Activated CD4-positive, alpha-beta T cell treated with anti-CD3 and anti-CD28 coated beads, Interleukin-2, amount 50 U/mL, for 48 hours (primary cell): ENCODE data around the gene FUNDC2.
"Not testable (repeated sequence)": the region's sequence is repeated elsewhere in the genome, so short reads cannot be mapped to it uniquely, and the experiment has no call there.

Source experiments
- DNase-seq, 2 experiments: peaks; one replicate each; pipeline ENCODE4 v3.0.0-alpha.2; 2020

The FUNDC2 gene

GRCh38 chrX:155026727-155027508, at the start of gene FUNDC2:
FUNDC2 (plus strand) TSS chrX:155026844; CDS start chrX:155026939, 95 bp downstream.
- peak; percentile 89 to 91 for DNase-seq

DNA sequence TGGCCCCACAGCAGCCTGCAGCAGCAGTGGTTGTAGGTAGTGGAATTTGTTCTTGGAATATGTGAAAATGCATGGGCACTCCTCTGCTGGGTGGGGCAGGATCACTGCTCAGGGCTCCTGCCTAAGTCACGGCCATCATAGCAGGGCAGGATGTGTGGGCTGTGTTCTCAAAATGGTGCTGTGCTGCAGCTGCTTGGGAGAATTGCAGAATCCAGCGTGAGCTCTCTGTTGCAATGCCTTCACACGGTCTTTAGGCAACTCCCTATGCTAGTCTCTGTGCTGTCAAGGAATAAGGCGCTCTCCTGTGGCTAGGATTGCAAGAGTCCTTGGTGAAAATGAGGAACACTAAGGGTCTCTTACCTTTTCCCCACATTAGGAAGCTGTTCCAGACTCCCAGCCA, 47.0 kb upstream of the FUNDC2 start:
- DNase-seq: no peak

DNA sequence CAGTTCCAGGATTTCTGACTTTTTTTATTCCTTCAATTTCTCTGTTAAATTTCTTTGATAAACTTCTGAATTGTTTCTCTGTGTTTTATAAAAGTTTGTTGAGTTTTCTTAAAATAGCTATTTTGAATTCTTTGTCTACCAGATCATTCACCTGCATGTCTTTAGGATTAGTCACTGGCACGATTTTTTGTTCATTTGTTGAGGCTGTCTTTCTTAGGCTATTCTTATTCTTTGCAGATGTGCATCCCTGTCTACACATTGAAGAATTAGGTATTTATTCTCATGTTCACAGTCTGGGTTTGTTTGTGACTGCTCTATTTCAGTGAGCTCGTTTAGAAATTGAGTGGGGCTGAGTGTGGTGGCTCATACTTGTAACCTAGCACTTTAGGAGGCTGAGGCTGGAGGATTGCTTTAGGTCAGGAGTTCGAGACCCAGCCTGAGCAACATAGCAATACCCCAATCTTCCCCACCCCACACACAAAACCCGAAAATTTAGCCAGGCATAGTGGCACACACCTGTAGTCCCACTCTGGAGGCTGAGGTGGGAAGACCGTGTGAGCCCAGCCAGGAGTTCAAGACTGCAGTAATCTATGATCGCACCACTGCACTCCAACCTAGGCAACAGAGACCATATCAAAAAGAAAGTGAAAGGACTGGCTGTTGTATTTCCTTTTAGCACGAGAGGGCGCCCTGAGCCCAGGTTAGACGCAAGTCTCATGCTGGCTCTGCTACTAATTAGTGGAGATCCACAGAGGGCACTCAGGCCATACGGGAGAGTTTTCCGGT, 46.1 kb upstream of the FUNDC2 start:
- DNase-seq: peak; percentile 77 to 81

DNA sequence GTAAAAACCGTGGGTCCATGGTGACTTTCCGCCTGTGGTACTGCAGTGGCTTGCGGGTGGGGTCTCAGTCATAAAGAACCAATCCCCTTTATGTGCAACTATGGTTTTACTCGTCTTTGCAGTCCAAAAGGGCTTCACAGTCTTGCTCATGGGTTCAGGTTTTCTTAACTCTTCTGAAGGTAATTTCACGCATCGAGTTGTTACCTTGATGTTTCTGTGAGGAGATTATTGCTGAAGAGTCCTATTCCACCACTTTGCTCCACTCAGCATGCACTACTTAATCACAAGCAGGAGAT, 45.6 kb upstream of the FUNDC2 start:
- DNase-seq: no peak

DNA sequence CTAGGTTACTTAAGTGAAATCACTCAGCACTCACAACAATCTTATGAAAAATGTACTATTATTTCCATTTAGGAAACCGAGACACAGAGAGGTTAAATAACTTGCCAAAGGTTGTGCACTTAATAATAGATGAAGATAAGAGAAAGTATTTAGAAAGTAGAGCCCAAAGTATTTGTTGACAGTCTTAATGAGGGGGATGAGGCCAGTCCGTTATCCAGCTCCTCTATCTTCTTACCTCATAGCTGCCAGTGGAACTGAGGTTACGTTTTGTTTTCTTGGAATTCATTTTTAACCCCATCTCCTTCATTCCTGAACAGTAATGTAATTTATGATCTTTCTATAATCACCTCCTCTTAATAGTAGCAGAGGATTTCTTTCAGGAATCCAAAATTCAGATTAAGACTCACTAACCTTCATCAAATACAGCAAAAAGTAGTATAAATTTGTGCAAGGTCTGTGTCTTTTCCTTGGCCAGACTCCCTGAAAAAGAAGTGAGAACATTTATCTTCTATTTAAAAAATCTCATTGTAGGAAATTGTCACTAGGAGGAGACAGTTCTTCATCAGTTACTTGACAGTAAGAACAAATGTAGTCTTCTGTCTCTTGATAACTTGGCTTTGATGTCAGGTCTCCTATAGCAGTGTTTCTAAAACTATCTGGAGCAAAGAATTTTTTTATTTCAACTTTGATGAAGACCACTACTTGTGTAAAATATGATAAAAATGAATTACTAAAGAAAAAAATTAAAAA, 39.6 kb upstream of the FUNDC2 start:
- no peak for DNase-seq

DNA sequence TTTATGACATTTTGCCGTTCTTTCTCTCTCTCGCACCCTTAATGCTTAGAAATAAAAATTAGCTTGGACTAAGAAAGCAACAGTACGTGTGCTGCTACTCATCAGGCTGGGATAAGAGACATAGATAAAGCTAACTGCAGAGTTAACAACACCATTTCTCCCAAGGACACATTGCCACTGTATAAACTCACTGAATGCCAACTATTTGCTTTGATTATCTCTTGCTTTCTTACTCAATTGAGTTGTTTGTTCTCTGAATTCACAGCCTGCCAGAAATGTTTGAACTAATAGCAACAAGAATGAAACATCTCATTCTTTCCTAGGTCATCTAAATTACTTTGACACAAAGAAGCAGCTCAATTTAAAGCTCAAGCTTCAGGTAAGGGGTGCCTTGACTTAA, 38.7 kb upstream of the FUNDC2 start:
- DNase-seq: no peak

DNA sequence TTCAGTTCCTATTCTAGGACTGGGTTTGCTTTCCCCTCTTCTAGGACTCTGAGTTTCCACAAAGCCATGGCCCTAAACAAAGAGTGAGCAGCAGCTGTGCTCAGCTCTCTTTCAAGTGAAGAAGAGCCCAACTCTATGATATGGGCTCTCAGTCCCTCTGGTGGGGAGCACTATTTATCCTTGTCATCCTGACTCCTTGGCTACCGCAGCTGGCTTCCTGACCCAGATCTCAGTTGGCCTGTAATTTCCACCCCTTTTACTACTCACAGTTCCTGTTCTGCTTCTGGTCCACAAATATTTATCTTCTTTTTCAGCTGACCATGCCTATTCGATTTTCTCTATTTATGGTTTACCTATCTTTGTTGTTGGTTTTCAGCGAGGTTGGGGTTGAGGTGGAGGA, 37.9 kb upstream of the FUNDC2 start:
- no peak for DNase-seq

- peak in 1 of 2 experiments; percentile 6 for DNase-seq
Observed at GRCh38 chrX:154990496-154990895, 36.1 kb upstream of the FUNDC2 start.

DNA sequence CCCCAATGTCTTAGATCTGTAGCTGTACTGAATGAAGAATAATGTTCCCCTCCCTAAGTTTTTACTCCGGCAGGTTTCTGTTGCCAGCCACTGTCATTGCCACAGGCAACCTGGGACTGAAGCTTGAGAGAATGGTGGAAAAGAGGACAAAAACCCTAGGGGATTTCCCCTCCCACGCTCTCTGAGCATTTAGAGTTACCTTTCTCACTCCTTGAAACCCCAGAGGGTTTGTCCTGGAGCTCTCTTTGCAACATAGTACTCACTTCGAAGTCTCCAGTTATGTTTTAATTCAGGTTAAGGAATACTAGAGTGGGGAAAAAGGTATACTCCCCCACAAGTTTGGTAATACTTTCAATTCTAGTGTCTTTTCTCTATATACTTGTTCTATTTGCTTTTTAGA, 35.6 kb upstream of the FUNDC2 start:
- DNase-seq: peak; percentile 13 to 50

DNA sequence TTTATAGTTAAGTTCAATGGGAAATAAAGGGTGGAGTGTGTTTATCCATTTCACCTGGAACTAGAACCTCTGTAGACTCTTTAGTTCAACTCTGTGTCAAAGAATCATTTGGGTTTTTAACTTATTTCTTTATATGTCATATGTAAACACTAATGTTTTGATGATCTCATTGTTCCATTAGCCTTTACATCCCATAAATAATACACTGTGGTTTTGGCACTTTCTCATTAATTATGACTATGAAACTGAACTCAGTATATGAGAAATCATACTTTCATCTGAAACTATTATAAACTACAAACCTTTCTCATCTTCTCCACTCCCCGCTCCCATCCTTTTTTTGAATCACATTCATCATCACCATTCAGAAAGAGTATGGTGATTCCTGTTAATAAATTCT, 35.2 kb upstream of the FUNDC2 start:
- DNase-seq: no peak

DNA sequence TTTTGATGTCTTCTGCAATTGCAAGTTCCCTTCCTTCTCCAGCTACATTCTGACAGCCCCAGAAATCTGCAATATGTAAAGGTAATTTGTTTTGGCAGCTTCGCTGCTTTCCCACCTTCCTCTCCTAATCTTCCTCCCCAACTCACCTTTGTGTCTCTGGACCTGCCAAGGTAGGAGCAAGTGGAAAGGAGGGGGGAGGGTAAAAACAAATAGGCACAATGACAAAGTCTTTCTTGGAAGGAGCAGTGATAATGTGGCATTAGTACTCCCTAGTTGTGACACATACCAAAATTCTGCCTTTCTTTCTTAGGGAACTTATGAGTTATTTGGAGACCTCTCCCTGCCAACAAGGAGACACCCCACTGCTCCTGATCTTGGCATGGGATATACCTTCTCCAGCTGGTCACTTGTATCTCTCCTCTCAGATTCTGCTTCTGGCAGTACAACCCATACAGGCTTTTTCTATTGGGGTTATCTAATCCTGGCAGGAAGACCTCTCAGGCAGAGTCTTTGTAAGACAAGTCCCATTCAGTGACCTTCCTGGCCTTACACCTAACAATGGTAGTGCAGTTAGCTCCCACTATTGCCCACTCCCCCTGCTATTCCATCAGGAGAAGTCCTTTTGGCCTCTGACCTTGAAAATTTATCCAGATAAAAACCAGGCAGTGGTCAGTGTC, 28.3 kb upstream of the FUNDC2 start:
- DNase-seq: no peak

DNA sequence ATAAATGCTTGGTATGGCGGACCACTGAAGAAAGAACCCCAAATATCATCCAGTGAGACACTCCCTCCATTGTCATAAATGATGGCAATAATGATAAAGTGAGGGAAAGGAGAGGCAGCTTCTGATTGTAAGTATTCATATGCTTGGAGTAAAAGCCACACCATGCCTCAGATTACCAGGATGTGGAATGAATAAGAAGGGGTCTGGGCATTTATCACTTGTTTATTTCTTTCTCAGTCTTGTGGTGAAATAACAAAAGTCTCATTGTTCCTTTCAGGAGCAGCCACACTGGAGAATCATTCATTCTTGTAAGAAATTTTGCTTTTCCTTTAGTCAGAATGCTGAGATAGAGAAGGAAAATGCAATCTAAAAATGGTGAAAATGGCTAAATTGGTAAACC, 25.8 kb upstream of the FUNDC2 start:
- DNase-seq: no peak

- DNase-seq: no peak
Observed at GRCh38 chrX:155001873-155002272, 24.8 kb upstream of the FUNDC2 start.

- DNase-seq: no peak
Observed at GRCh38 chrX:155005190-155005589, 21.5 kb upstream of the FUNDC2 start.

DNA sequence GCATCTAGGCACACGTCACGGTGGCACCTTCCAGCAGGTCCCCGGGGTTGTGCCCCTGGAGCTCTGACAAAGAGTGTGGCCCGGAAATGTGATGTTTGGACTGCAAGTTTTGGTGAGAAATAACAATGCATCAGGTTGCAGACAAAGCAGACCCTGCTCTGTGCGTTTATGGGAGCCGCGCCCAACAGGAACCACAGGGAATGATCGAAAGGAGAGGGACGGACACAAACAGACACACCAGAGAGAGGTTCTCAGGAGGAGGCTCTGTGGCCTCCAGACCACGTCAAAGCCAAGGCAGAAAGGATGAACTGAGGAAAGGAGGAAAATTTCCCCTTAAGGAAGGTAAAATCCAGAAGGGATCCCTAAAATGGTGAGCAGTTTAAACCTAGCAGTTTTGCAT, 20.3 kb upstream of the FUNDC2 start:
- not testable (repeated sequence) for DNase-seq

DNA sequence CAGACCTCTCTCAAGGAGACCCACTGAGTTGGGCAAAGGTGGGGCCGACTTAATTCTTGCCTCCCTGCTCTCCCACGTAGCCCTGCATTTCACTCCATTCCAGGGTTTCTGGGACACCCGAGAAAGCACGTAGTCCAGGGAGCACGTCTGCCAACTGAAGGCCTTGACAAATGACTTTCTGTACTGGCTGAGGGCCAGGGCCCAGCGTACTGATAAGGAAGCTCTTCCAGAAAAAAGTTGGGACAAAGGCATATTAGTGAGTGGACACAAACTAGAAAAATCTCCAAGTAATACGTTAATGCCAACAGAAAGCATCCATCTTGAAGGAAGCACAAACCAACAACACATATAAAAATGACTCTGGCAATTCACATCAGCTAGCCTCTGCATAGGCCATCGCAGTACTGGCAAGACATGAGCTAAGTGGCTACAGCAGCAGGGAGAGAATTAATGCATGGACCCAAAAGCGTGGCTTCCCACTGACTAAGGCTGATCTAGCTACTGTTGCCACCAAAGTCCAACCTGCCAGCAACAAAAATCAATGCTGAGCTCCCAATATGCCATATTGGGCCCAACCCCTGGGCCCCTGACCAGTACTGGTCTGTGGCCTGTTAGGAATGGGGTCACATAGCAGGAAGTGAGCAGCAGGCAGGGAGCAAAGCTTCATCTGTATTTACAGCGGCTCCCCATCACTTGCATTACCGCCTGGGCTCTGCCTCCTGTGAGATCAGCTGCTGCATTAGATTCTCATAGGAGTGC, 19.6 kb upstream of the FUNDC2 start:
- DNase-seq: not testable (repeated sequence)

DNA sequence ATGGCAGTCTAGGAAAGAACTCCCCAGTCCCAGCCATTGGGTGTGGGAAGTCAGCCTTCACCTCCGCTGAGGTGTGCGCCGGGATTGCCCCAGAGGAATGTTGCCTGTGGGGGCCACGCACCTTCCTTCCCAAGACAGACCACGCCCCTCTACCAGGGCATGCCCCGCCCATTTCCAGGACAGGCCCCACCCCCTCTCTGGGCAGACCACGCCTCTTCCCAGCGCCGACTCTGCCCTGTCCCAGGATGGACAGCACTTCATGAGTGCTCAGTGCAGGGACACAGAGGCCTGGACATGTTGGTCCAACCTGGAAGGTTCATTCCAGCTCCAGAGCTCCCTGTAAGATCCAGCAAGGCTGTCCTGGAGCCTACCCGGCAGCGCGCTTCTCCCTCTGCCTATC, 18.1 kb upstream of the FUNDC2 start:
- not testable (repeated sequence) for DNase-seq

DNA sequence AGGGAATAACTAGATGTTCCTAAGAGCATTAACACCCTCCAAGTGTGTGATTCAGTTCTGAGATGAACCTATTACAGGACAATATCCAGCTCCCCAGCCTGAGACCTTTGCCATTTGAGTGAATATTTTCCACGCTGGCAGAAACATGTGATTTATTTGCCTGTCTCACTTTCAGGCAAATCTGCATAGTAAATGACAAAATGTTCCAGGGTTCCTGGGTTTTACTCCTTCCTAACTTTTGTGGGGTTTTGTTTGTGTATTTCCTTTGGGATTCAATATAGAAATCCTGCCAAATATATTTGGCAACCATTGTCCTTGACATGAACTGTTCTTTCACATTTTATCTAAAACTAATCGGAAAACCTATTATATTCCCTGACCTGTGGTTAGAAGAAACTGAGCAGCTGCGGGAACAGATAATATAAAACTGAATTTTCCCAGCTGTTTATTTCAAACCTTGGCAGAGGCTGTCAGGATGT, 16.6 kb upstream of the FUNDC2 start:
- DNase-seq: no peak

- DNase-seq: no peak
Observed at GRCh38 chrX:155020591-155020990, 6.1 kb upstream of the FUNDC2 start.

DNA sequence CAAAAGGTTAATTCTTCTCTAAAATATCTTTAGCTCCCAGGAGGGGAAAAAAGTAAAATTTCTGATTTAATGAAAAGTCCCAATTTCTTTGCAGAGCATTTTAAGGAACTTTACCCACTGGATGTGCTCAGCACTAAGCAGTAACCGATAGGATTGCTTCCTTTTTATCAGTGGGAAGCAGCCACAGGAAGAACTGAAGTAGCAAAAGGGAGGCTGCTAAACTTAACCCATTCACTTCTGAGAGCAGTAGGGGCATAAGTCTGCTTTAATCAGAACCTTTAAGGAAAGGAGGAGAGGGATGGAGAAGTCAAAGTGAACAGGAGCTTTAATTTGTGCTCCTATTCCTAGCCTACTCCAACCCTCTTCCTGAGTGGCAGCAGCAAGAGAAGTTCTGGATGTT, 4.1 kb upstream of the FUNDC2 start, which contains the start of gene F8:
F8 (minus strand) TSS at position 139 of the 400 bp plus-strand sequence. CDS start 171 bp downstream, outside the sequence.
- DNase-seq: no peak

DNA sequence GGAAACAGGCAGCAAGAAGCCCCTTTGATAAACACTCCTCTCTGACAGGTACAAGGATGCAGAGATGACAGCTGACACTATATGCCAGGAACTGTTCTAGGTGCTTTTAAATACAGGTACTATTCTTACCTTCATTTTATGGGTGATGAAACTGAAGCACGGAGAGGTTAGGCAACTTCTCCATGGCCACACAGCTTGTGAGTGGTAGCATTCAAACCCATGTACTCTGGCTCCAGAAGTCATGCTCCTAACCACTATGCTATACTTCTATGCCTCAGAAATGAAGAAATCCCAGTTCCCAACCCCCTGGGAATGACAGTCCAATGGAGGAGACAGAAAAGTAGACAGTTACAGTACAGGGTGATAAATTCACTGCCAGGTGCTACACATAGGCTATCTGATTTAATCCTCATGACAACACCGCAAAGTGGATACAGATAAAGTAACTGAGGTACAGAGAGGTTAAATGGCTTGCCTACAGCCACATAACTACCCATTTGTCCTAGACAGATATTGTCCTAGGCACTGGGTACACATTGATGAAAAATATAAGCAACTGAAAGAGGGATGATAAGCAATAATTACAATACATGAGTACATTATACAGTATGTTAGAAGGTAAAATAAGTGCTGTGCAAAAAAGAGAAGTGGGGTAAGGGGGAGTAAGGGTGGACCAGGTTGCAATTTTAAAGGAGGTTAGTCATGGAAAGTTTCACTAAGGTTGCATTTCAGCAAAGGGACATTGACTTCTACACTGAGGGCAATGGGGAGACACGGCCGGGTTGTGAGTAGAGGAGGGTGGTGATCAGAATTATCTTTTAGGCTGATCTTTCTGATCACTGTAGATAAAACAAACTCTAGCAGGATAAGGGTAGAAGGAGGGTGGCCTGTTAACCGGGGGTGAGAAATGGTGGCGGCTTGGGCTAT, 2.5 kb upstream of the FUNDC2 start:
- DNase-seq: no peak
